Upper lobe of left lung (tissue), 4 donors: Measurements from ENCODE around the gene TNFAIP8.

Experiments used
- CTCF ChIP-seq, 6 experiments: fragments of 450-650 bp in 4 of 6; fragments of 200-600 bp in 2 of 6; sonication (generic) in 2 of 6; IDR thresholded peaks; one replicate each; pipeline ENCODE4 v1.5.1; 2016 to 2019; ENCODE audit warnings: antibody characterized with exemption in 6 of 6
- EP300 ChIP-seq, 4 donors: sonication (generic); formaldehyde crosslinking; IDR thresholded peaks; one replicate each; pipeline ENCODE4 v1.5.1; 2017; ENCODE audit warnings: antibody characterized with exemption in 4 of 4, control low read depth in 2 of 4
- POLR2A ChIP-seq, 4 donors: fragments of 450-650 bp; IDR thresholded peaks; one replicate each; pipeline ENCODE4 v1.5.1; 2016 to 2017; ENCODE audit warnings: antibody characterized with exemption in 4 of 4, mild to moderate bottlenecking in 2 of 4
- POLR2AphosphoS5 ChIP-seq, 2 donors: sonication (generic); formaldehyde crosslinking; IDR thresholded peaks; one replicate each; pipeline ENCODE4 v1.5.1; 2017; ENCODE audit warnings: antibody characterized with exemption in 2 of 2

DNA sequence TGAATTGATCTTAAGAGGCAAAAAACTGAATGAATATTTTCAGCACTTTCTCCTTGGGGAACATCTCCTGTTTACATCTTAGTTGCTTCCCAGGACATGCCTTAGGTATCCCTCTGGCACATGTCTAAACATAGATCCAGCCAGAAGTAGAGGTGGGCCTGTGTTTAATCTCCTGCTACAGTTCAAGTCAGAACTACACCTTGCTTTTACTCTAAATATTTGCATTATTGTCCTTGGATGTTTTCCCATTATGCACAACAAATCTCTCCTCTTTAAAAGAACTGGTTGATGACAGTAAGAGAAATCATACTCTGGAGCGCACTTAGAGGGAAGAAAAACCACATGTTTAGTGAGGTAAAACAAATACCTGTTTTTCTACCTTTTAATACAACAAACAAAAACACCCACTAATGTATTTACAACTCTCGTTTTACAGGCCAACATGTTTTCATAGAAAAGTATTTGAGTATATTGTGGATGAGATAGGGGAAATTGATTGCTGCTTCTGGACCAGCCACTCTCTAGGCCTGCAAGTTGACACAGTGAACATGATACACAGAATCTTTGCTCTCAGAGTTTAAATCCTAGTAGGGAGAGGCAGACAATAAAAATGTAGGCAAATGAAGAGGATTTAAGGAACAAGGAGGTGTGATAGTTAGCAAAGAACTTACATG, 32.3 kb downstream of the TNFAIP8 start:
- TF ChIP-seq CTCF (IDR thresholded peaks at IDR 0.05) (no peak), POLR2AphosphoS5 (IDR thresholded peaks at IDR 0.05) (no peak), POLR2A (IDR thresholded peaks at IDR 0.05) (no peak), EP300 (IDR thresholded peaks at IDR 0.05) (no peak)
